ENCODE measurements around the gene TBCK.
"Not testable (repeated sequence)": the region's sequence is repeated elsewhere in the genome, so short reads cannot be mapped to it uniquely, and the experiment has no call there.

Gene TBCK

GRCh38 chr4:106208481-106209460 lies 107.2 kb downstream of the TBCK start:
- DNase-seq: no peak

DNA sequence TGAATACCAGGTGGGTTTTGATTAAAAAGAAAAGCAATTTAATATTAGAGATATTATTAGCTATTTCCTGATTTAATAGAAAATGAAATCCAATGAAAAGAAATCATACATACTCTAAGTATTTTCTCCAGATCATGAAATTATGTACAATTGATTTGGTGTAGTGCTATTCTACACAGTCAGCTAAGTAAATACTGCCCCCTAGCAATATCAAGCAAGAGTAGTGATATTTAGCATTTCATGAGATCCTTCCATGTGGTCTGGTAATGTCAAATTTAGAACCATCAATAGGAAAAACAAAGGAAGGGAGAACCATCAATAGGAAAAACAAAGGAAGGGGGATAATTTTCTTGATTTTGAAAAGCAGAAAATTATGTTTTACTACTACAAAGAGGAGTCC lies 114.6 kb downstream of the TBCK start:
- no peak for DNase-seq

DNA sequence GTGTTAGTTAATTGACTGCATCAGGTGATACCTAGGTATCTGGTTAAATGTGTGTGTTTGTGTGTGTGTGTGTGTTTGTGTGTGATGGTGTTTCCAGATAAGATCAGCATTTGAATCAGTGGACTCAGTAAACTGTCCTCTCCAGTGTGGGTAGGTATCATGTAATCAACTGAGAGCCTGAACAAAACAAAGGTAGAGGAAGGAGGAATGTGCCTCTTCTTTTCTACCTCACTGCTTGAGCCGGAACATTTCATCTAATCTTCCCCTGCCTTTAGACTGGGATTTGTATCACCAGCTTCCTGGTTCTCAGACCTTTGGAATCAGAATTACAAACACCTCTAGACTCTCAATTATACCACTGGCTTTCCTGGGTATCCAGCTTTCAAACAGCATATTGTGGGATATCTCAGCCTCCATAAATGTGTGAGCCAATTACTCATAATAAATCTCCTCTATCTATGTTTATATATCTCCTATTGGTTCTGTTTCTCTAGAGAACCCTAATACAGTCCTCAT lies 120.5 kb downstream of the TBCK start:
- DNase-seq: no peak

GRCh38 chr4:106194801-106195200 lies 121.2 kb downstream of the TBCK start:
- DNase-seq: no peak

- DNase-seq: no peak
Observed at GRCh38 chr4:106192131-106192530, 123.9 kb downstream of the TBCK start.

DNA sequence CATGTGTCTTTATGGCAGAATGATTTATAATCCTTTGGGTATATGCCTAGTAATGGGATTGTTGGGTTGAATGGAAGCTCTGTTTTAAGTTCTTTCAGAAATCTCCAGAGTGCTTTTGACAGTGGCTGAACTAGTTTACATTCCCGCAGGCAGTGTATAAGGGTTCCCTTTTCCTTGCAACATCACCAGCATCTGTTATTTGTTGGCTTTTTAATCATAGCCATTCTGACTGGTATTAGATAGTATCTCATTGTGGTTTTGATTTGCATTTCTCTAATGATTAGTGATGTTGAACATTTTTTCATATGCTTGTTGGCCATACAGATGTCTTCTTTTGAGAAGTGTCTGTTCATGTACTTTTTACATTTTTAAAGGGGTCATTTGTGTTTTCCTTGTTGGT lies 129.8 kb downstream of the TBCK start:
- DNase-seq: no peak

GRCh38 chr4:106183551-106183950 lies 132.5 kb downstream of the TBCK start:
- DNase-seq: no peak

DNA sequence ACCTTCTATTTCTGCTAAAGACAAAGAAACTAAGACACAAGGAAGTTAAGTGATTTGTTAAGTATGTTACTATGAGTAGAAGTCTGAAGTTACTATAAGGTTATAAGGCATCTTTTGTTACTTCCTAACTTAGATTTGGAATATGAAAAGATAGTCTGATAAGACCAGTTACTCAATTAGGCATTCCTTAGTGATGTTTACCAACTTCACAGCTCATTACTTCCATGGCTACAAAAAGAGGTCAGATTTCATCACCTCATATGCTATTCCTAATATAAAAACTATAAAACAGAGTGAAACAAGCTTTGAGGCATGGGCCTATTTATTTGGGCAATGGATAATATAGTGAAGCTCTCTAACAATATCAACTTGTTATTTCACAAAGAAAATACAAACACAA lies 143.1 kb downstream of the TBCK start:
- DNase-seq: no peak

- no peak for DNase-seq
Observed at GRCh38 chr4:106165351-106166010, 150.5 kb downstream of the TBCK start.

DNA sequence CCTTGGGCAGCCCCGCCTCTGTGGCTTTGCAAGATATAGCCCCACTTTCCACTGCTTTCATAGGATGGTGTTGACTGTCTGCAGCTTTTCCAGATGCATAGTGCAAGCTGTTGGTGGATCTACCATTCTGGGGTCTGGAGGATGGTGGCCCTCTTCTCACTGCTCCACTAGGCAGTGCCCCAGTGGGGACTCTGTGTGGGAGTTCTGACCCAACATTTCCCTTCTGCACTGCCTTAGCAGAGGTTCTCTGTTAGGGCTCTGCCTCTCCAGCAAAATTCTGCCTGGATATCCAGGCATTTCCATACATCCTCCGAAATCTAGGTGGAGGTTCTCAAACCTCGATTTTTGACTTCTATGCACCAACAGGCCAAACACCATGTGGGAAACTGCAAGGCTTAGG lies 153.7 kb downstream of the TBCK start:
- DNase-seq: no peak

DNA sequence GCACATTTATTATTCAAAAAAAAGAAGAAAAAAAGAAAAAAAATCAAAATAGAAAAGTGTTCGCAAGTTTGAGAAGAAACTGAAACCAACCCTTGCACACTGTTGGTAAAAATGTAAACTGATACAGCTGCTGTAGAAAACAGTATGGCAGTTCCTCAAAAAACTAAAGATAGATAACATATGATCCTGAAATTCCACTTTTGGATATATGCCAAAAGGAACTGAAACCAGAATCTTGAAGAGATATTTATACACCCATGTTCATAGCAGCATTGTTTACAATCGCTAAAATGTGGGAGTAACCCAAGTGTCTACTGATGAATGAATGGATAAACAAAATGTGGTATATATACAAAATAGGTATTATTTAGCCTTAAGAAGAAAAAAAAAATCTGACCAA lies 155.4 kb downstream of the TBCK start:
- DNase-seq: no peak

- no peak for DNase-seq
Observed at GRCh38 chr4:106149911-106150310, 166.1 kb downstream of the TBCK start.

DNA sequence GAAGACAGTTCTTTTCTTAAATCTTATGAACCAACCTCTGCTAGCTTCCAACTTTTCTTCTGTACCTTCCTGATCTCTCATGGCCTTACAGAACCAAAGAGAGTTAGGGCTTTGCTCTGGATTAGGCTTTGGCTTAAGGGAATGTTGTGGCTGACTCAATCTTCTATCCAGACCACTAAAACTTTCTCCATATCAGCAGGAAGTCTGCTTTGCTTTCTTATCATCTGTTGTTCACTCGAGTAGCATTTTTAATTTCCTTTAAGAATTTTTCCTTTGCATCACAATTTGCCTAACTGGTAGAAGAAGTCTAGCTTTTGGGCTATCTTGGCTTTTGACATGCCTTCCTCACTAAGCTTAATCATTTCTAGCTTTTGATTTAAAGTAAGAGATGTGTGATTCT lies 167.0 kb downstream of the TBCK start:
- DNase-seq: no peak

DNA sequence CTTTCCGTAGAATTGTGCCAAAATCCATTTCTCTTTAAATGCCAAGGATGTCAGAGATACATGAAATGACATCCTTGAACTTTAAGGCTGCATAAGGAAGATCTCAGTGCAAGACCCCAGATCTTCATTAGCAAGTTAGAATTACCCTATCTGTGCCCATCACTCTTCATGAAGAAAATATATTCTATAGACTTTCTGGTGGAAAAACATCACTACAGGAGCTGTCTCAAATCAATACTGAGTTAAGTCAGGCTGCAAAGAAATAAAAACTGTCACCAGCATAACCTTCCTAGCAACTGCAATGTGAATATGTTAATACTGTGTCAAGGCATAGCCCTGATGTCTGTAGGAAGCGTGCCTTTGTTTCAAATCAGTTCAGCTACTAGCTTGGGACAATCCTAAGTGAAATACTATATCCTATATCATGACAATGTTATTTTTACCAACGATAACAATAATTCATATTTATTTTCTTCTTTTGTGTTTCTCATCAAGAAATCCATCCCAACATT lies 173.3 kb downstream of the TBCK start:
- DNase-seq: no peak

DNA sequence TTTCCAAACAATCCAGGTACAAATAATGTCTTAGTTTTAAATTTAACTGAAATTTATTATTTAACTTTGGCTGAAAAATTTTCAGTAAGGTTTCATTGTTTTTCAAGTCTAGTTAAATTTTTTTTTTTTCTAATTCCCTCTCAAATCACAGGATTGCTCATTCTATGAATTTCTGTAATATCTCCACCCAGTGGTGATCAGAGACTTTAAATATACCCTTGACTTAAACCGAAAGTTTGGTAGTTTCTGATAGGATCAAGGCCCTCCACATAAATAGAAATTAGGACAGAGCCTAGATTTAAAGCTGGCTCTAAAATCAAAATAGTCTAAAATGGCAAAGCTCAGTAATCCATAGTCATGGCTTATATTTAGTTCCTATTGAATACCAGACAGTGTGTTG lies 175.4 kb downstream of the TBCK start:
- DNase-seq: no peak

DNA sequence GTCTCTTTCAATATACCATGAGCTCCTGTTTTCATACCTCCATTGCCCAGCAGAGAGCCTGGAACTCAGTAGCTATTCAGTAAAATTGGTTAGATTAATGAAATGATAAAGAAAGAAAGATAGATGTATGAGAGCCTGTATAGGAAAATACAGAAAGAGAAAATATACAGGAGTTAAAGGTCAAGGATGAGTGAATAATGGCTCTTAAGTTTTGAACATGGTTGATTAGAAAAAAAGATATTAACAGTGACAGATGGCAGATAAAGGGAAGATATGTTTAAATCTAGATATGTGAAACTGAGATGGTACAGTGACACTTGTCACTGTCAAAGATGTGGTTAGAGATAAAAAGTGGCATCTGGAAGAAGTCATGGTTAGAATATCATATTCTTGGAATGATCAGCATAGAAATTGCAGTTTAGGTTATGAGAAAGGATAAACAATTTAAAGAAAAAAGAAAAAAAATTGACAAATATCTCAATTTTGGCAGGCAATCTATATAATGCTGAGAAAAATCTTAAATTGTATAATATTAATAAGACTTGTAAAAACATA lies 179.2 kb downstream of the TBCK start:
- DNase-seq: no peak

GRCh38 chr4:106132045-106132444 lies 184.0 kb downstream of the TBCK start:
- DNase-seq: no peak

- no peak for DNase-seq
Observed at GRCh38 chr4:106126062-106126461, 189.9 kb downstream of the TBCK start.

GRCh38 chr4:106119949-106120555 lies 196.0 kb downstream of the TBCK start:
- DNase-seq: not testable (repeated sequence)

- no peak for DNase-seq
Observed at GRCh38 chr4:106116025-106116424, 200.0 kb downstream of the TBCK start.

GRCh38 chr4:106114270-106114669 lies 201.7 kb downstream of the TBCK start:
- no peak for DNase-seq

DNA sequence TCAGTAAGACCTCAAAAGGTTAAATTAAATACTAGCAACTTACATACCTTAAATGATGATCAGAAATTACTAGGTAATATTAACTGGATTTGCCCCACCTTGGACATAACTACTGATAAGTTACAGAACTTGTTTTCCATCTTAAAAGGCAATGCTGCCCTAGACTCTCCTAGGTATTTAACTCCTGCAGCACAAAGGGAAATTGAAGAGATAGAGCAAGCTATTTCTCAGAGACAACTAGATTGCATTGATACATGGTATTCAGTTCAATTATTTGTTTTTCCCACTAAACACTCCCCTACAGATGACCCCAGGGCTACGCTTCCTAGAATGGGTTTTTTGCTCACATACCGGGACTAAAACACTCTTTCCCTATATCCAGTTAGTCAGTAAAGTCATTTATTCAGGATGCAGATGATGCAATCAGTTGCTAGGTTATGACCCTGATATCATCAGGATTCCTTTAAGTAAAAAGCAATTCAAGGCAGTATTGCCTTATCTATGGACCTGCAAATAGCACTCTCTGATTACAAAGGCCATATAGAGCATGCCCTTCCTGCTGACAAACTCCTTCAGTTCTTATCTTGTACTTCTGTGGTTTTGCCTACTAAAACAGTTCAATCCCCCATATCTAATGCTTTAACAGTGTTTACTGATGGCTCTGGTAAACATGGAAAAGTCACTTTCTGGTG lies 204.1 kb downstream of the TBCK start:
- DNase-seq: not testable (repeated sequence)
